GM12878 (cell line): ENCODE data around the gene HMOX1. TPM values are rescaled to one million over a fixed set of nuclear protein-coding genes. Genes with fewer than 3 reads are reported as not detected.

Experiments
- ATAC-seq: fragments of 200-7000 bp; cut with Tn5 transposase; 3 replicates; pipeline ENCODE4 v1.9.1; 2020; ENCODE audit warnings: mild to moderate bottlenecking, moderate library complexity
- BruUV-seq: library from RNA; stranded (reverse); fragments of 400-500 nt; replicated peaks from 2 replicates; lab custom pipeline; 2021; lab: Mats Ljungman, UMichigan
- CTCF ChIA-PET: fragments of 300-600 bp; sonication (Branson Sonifier 250); formaldehyde crosslinking; extraction: SDS; loops from one replicate; lab custom pipeline; 2021; ENCODE audit warnings: inconsistent platforms; lab: Yijun Ruan, JAX
- POLR2A ChIA-PET: fragments of 350-600 bp; formaldehyde crosslinking; extraction: SDS; loops from one replicate; lab custom pipeline; 2021; ENCODE audit warnings: inconsistent platforms; lab: Charles Lee
- RAD21 ChIA-PET: fragments of 300-600 bp; sonication (Branson Sonifier 250); formaldehyde crosslinking; loops from one replicate; lab custom pipeline; 2023; ENCODE audit warnings: antibody characterized with exemption; ENCODE audit not compliant: unreplicated experiment; lab: Charles Lee
- SMC1A ChIA-PET: fragments of 300-600 bp; sonication (Branson Sonifier 250); formaldehyde crosslinking; loops from one replicate; lab custom pipeline; 2023; ENCODE audit not compliant: unreplicated experiment, uncharacterized antibody; lab: Charles Lee
- DNase-seq: peaks from one replicate; pipeline ENCODE4 v3.0.0-alpha.2; 2011; ENCODE audit warnings: low read depth, low spot score
- FAIRE-seq: peaks from 3 replicates; lab custom pipeline; 2011; peaks lifted over from hg19 to GRCh38; lab: Jason Lieb, UNC
- H2AFZ ChIP-seq: 2 replicates; pipeline ENCODE4 v1.6.0; 2011; ENCODE audit warnings: low read depth, low read length, control low read depth; ENCODE audit not compliant: control insufficient read depth
- H3K27ac ChIP-seq: 2 replicates; pipeline ENCODE4 v1.5.1; 2011; ENCODE audit warnings: control low read depth; ENCODE audit not compliant: control insufficient read depth, insufficient read depth
- H3K27me3 ChIP-seq, 2 experiments: replicated peaks in 1 of 2; 2 replicates each; pipeline versions ENCODE4 v1.6.0 to v1.6.1; 2011; ENCODE audit warnings: low read length in 1 of 2; ENCODE audit not compliant: control insufficient read depth in 2 of 2, insufficient read depth in 2 of 2
- H3K36me3 ChIP-seq, 2 experiments: 2 replicates each; pipeline ENCODE4 v1.5.1; 2011; ENCODE audit warnings: low read length in 1 of 2; ENCODE audit not compliant: control insufficient read depth in 2 of 2, insufficient read depth in 2 of 2
- H3K4me1 ChIP-seq: 2 replicates; pipeline ENCODE4 v1.6.1; 2011; ENCODE audit warnings: mild to moderate bottlenecking, low read length, moderate library complexity, mixed read lengths; ENCODE audit not compliant: control insufficient read depth, insufficient read depth
- H3K4me2 ChIP-seq: 2 replicates; pipeline ENCODE4 v1.6.0; 2011; ENCODE audit warnings: control low read depth; ENCODE audit not compliant: control insufficient read depth, insufficient read depth
- H3K4me3 ChIP-seq: fragments of 200-600 bp; sonication (generic); 2 replicates; pipeline ENCODE4 v1.5.1; 2016
- H3K79me2 ChIP-seq: 2 replicates; pipeline ENCODE4 v1.6.0; 2011; ENCODE audit warnings: low read length; ENCODE audit not compliant: control insufficient read depth, insufficient read depth
- H3K9ac ChIP-seq: 2 replicates; pipeline ENCODE4 v1.8.0; 2011; ENCODE audit warnings: low read length, control low read depth, mixed read lengths; ENCODE audit not compliant: control insufficient read depth, insufficient read depth
- H3K9me3 ChIP-seq: replicated peaks from 3 replicates; pipeline ENCODE4 v1.5.1; 2011; ENCODE audit warnings: mild to moderate bottlenecking, low read length; ENCODE audit not compliant: control insufficient read depth, insufficient read depth
- H4K20me1 ChIP-seq: 2 replicates; pipeline ENCODE4 v1.6.0; 2011; ENCODE audit not compliant: control insufficient read depth, insufficient read depth
- HDAC2 ChIP-seq: fragments of 200-600 bp; sonication (generic); IDR thresholded peaks from 2 replicates; pipeline ENCODE4 v1.6.1; 2017
- POLR2A ChIP-seq: IDR thresholded peaks from 2 replicates; pipeline ENCODE4 v1.6.1; 2011; ENCODE audit warnings: low read depth, mild to moderate bottlenecking, low read length
- RELA ChIP-seq: fragments of 450-650 bp; IDR thresholded peaks from 2 replicates; pipeline ENCODE4 v1.8.0; 2014; ENCODE audit warnings: borderline replicate concordance; ENCODE audit not compliant: partially characterized antibody
- ZNF274 ChIP-seq: IDR thresholded peaks from one replicate; pipeline ENCODE4 v1.8.0; 2011; ENCODE audit not compliant: insufficient read length, insufficient read depth
- WGBS: methylation state at CpG from one replicate; pipeline ENCODE4 v1.1.6; 2016; ENCODE audit warnings: low lambda C conversion rate; ENCODE audit not compliant: insufficient replicate concordance, insufficient coverage; ENCODE audit errors: missing lambda C conversion rate; 5-methylcytosine and 5-hydroxymethylcytosine counted together
- in situ Hi-C: fragments of 300-500 bp; cut with MboI; formaldehyde crosslinking; loops from 9 replicates; pipeline ENCODE4 v1.14.3; 2018; ENCODE audit warnings: mixed read lengths
- intact Hi-C: fragments of 100-400 bp; cut with micrococcal nuclease; formaldehyde crosslinking; loops from one replicate; pipeline ENCODE4 v1.14.2; 2022; ENCODE audit not compliant: unreplicated experiment
- polyA plus RNA-seq, 11 experiments: library from polyadenylated mRNA; depleted of rRNA in 4 of 11; unstranded in 6 of 11; stranded (reverse) in 5 of 11; fragments of >200 nt; fragmentation: Nextera tagmentation in 4 of 11; fragmentation: Illumina TruSeq in 1 of 11; extraction: Ambion mirVana in 4 of 11; extraction: Trizol in 1 of 11; gene quantifications; 1 replicate in 1 of 11; 2 replicates in 10 of 11; pipeline versions ENCODE4 v1.2.1 to v1.2.3, GENCODE V29; 2011 to 2016; ENCODE audit warnings: inconsistent platforms in 2 of 11, missing spikeins in 2 of 11, low read depth in 1 of 11
- total RNA-seq, 4 experiments: library from RNA; depleted of rRNA in 3 of 4; stranded (reverse); fragments of >200 nt in 3 of 4; fragmentation: Illumina TruSeq in 1 of 4; extraction: Trizol in 1 of 4; gene quantifications; 2 replicates each; pipeline versions ENCODE4 v1.2.1 to v1.2.3, GENCODE V29; 2013 to 2021

The HMOX1 gene
- total and polyA plus RNA-seq, 10 of the 15 experiments (the other 5 are each of a cell fraction or from before 2014, with no cell fraction given): 1.5 to 36.7 (median 18.8) TPM

GRCh38 chr22:35400501-35400790 is 19.6 kb downstream of the HMOX1 start:
- POLR2A ChIA-PET: interaction anchor here (1.2 to 4.8 kb wide), 3 partner anchors 9 to 24 kb away, joined by 3 to 46 read pairs (median 22); no protein-coding TSS in a partner anchor
- FAIRE-seq (no peak), DNase-seq (no peak), ATAC-seq (peak; percentile 15)
- Histone ChIP-seq H3K9ac (peak overlapping the region; percentile 98), H4K20me1 (no peaks in the 10 kb centered on the region), H3K4me3 (peak overlapping the region; percentile 91), H3K4me1 (peaks cover 32% of the 10 kb centered on the region), H3K36me3 (peaks cover 5 to 17% of the 10 kb centered on the region in 2 experiments; a peak in 3 of 4 replicates), H3K9me3 (no peaks in the 10 kb centered on the region), H3K4me2 (peak overlapping the region; percentile 98), H3K27me3 (no peaks in the 10 kb centered on the region)
- intact Hi-C loops (loop anchor here (5.0 kb wide), 1 partner anchor 93 kb away; no protein-coding TSS in a partner anchor), in situ Hi-C loops (loop anchor here (10.0 to 25.0 kb wide), 2 partner anchors 276 to 1112 kb away; partner anchors contain the start of gene FOXRED2)
- WGBS: 0% methylated on average over 20 of the region's 20 CpGs
- RAD21 ChIA-PET: interaction anchor here (1.5 to 4.8 kb wide), 2 partner anchors 9 to 47 kb away, joined by 4 to 29 read pairs; no protein-coding TSS in a partner anchor
- CTCF ChIA-PET: interaction anchor here (2.1 to 4.1 kb wide), 2 partner anchors 10 to 16 kb away, joined by 13 to 16 read pairs; no protein-coding TSS in a partner anchor
- SMC1A ChIA-PET: interaction anchor here (0.7 to 8.6 kb wide), 2 partner anchors 10 to 177 kb away, joined by 3 to 79 read pairs; no protein-coding TSS in a partner anchor
- TF ChIP-seq RELA (no peak), HDAC2 (no peak)
- TF ChIP-seq, all 136 proteins: peak for 0
- BruUV-seq: no TSS peak
- Histone ChIP-seq H2AFZ (peak overlapping the region; percentile 85), H3K27ac (peak overlapping the region; percentile 90), H3K79me2 (peaks cover 38% of the 10 kb centered on the region)

- DNase-seq: no peak
- FAIRE-seq: no peak
Measured at GRCh38 chr22:35401863-35402262, 21.0 kb downstream of the HMOX1 start.

More at GRCh38 chr22:35401863-35402262, 21.0 kb downstream of the HMOX1 start:
- Histone ChIP-seq H2AFZ (no peak overlapping the region), H4K20me1 (no peaks in the 10 kb centered on the region), H3K4me3 (peak overlapping the region; percentile 91), H3K4me2 (peak overlapping the region; percentile 98), H3K9ac (peak overlapping the region; percentile 98)
- ATAC-seq: no peak
- intact Hi-C loops: loop anchor here (5.0 kb wide), 1 partner anchor 95 kb away; no protein-coding TSS in a partner anchor
- TF ChIP-seq ZNF274 (no peak), POLR2A (0 out of 2 replicates have a peak, but pooled peaks have one; percentile 21)
- TF ChIP-seq, all 136 proteins: peak for 1
- Histone ChIP-seq H3K27ac (peak overlapping the region; percentile 90; the same call in 1 of the 2 replicates), H3K27me3 (no peaks in the 10 kb centered on the region), H3K4me1 (peaks cover 32% of the 10 kb centered on the region), H3K36me3 (peaks cover 11 to 21% of the 10 kb centered on the region in 2 experiments; a peak in 3 of 4 replicates), H3K79me2 (peaks cover 38% of the 10 kb centered on the region), H3K9me3 (no peaks in the 10 kb centered on the region)
- ChIA-PET SMC1A (interaction anchor here (1.0 to 8.6 kb wide), 3 partner anchors 9 to 46 kb away, joined by 3 to 79 read pairs (median 4); no protein-coding TSS in a partner anchor), CTCF (interaction anchor here (1.0 to 4.4 kb wide), 3 partner anchors 8 to 181 kb away, joined by 3 to 21 read pairs (median 16); no protein-coding TSS in a partner anchor), RAD21 (interaction anchor here (1.0 to 1.5 kb wide), 4 partner anchors 8 to 51 kb away, joined by 4 to 10 read pairs (median 4); no protein-coding TSS in a partner anchor), POLR2A (interaction anchor here (0.7 to 3.1 kb wide), 4 partner anchors 9 to 47 kb away, joined by 3 to 22 read pairs (median 4); partner anchors contain the start of gene HMOX1)
- in situ Hi-C loops: loop anchor here (10.0 to 25.0 kb wide), 2 partner anchors 277 to 1110 kb away; partner anchors contain the start of gene FOXRED2
- 95% methylated on average over 6 of the region's 6 CpGs for WGBS
- no TSS peak for BruUV-seq
